Measurements from ENCODE around the gene MACIR. TPM values are rescaled to one million over a fixed set of nuclear protein-coding genes. Genes with fewer than 3 reads are reported as not detected.

The MACIR gene
- total RNA-seq, 2 donors from 2014 or later = 3.8 to 4.8 TPM

- Histone ChIP-seq H3K36me3 (no peaks in the 10 kb centered on the region), H3K9me3 (no peaks in the 10 kb centered on the region), H3K4me3 (no peak overlapping the region), H3K27me3 (no peaks in the 10 kb centered on the region), H3K4me1 (no peaks in the 10 kb centered on the region), H3K27ac (no peak overlapping the region)
- no peak for DNase-seq (ENCODE audit: low spot score)
- TF ChIP-seq CTCF (IDR thresholded peaks at IDR 0.05) = no peak
Measured at GRCh38 chr5:103293719-103294118, 35.2 kb downstream of the MACIR start.

- Histone ChIP-seq H3K36me3 (no peaks in the 10 kb centered on the region), H3K9me3 (no peaks in the 10 kb centered on the region), H3K4me3 (no peak overlapping the region), H3K27ac (no peak overlapping the region), H3K4me1 (no peaks in the 10 kb centered on the region), H3K27me3 (no peaks in the 10 kb centered on the region)
- TF ChIP-seq CTCF (IDR thresholded peaks at IDR 0.05) = no peak
- no peak for DNase-seq (ENCODE audit: low spot score)
Measured at GRCh38 chr5:103294906-103295305, 36.3 kb downstream of the MACIR start.

GRCh38 chr5:103295424-103295823, 36.9 kb downstream of the MACIR start:
- no peak overlapping the region for H3K4me3 ChIP-seq
- H3K9me3 ChIP-seq = no peaks in the 10 kb centered on the region
- DNase-seq (ENCODE audit: low spot score) = no peak
- no peaks in the 10 kb centered on the region for H3K36me3 ChIP-seq
- H3K27me3 ChIP-seq = no peaks in the 10 kb centered on the region
- no peaks in the 10 kb centered on the region for H3K4me1 ChIP-seq
- no peak for TF ChIP-seq CTCF (IDR thresholded peaks at IDR 0.05)
- no peak overlapping the region for H3K27ac ChIP-seq

- no peak for TF ChIP-seq CTCF (IDR thresholded peaks at IDR 0.05)
- DNase-seq (ENCODE audit: low spot score) = no peak
- no peaks in the 10 kb centered on the region for H3K27me3 ChIP-seq
- H3K4me3 ChIP-seq = no peak overlapping the region
- no peak overlapping the region for H3K27ac ChIP-seq
- no peaks in the 10 kb centered on the region for H3K36me3 ChIP-seq
- H3K4me1 ChIP-seq = no peaks in the 10 kb centered on the region
- no peaks in the 10 kb centered on the region for H3K9me3 ChIP-seq
Measured at GRCh38 chr5:103295871-103296270, 37.3 kb downstream of the MACIR start.

- H3K4me3 ChIP-seq = no peak overlapping the region
- no peaks in the 10 kb centered on the region for H3K36me3 ChIP-seq
- H3K4me1 ChIP-seq = no peaks in the 10 kb centered on the region
- no peaks in the 10 kb centered on the region for H3K9me3 ChIP-seq
- H3K27ac ChIP-seq = no peak overlapping the region
- no peak for DNase-seq (ENCODE audit: low spot score)
- TF ChIP-seq CTCF (IDR thresholded peaks at IDR 0.05) = no peak
- no peaks in the 10 kb centered on the region for H3K27me3 ChIP-seq
Measured at GRCh38 chr5:103298117-103298516, 39.6 kb downstream of the MACIR start.

GRCh38 chr5:103298607-103299188, 40.1 kb downstream of the MACIR start:
- no peaks in the 10 kb centered on the region for H3K4me1 ChIP-seq
- DNase-seq (ENCODE audit: low spot score) = no peak
- no peaks in the 10 kb centered on the region for H3K9me3 ChIP-seq
- no peaks in the 10 kb centered on the region for H3K27me3 ChIP-seq
- TF ChIP-seq CTCF (IDR thresholded peaks at IDR 0.05) = no peak
- no peak overlapping the region for H3K4me3 ChIP-seq
- H3K27ac ChIP-seq = no peak overlapping the region
- no peaks in the 10 kb centered on the region for H3K36me3 ChIP-seq
